Measurements from ENCODE around the gene DNAH7.
"Not testable (repeated sequence)": the region's sequence is repeated elsewhere in the genome, so short reads cannot be mapped to it uniquely, and the experiment has no call there.

DNAH7 gene

GRCh38 chr2:195923889-195924288 lies 144.7 kb downstream of the DNAH7 start:
- H3K27ac ChIP-seq, result no peak overlapping the region
- no peak for TF ChIP-seq CTCF (conservative IDR thresholded peaks at IDR 0.05)

- not testable (repeated sequence) for H3K27ac ChIP-seq
These were observed 151.5 kb downstream of the DNAH7 start for GRCh38 chr2:195917021-195917600.

- no peak overlapping the region for H3K27ac ChIP-seq
- no peak for TF ChIP-seq CTCF (conservative IDR thresholded peaks at IDR 0.05)
These were observed 156.6 kb downstream of the DNAH7 start for GRCh38 chr2:195912079-195912478.

DNA sequence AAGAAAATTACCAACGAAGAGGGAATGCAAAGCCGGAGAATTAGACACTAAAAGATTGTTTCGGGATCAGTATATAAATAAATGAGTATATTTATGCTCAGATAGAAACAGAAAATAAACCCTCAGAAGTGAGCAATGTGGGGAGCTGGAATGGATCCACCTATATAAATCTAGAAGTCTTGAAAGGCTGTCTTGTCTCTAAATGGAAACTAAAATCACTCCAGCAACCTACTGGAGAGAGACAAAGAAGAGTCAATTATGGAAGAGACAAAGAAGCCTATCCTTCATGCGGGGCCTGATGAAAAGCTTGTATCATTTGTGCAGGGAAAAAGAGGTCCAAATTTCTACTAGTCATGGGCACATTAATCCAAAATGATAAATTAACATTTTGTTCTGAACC lies 158.1 kb downstream of the DNAH7 start:
- no peak for TF ChIP-seq CTCF (conservative IDR thresholded peaks at IDR 0.05)
- H3K27ac ChIP-seq, result no peak overlapping the region

DNA sequence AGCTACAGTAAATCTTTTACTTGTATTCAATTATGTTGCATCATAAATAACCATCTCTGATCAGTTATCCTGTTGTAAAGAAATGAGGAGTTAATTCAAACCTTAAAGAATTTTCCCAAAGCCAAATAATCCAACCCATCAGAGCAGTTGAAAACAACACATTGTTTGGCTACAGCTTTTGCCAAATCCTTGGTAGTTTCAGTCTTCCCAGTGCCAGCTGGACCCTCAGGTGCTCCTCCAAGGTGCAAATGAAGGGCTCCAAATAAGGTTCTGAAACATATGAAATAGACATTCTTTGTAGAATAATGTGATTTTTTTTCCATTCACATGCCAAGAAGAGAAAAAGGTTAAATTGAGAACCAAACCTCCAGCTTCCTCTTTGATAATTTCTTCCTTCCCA lies 158.7 kb downstream of the DNAH7 start:
- TF ChIP-seq CTCF (conservative IDR thresholded peaks at IDR 0.05), result no peak
- no peak overlapping the region for H3K27ac ChIP-seq

GRCh38 chr2:195907474-195907873 lies 161.2 kb downstream of the DNAH7 start:
- TF ChIP-seq CTCF (conservative IDR thresholded peaks at IDR 0.05), result no peak
- no peak overlapping the region for H3K27ac ChIP-seq

DNA sequence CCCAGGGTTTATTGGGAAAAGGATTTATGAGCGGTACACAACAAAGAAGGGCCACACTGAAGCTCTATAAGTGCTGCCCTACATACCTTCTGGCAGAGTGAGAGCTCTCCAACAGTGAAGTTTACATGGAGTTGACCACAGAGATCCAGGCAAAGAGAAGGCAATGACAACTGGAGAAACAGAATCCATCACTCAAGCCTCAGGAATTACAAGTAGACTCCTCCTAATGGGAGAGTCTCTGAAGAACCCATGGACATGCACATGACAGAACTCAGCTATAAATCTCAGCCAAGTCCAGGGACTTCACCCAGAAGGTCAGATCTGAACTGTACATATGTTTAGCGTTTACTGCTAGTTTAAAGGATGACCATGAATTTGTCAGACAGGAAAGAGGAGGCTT lies 164.7 kb downstream of the DNAH7 start:
- no peak for TF ChIP-seq CTCF (conservative IDR thresholded peaks at IDR 0.05)
- H3K27ac ChIP-seq, result no peak overlapping the region

DNA sequence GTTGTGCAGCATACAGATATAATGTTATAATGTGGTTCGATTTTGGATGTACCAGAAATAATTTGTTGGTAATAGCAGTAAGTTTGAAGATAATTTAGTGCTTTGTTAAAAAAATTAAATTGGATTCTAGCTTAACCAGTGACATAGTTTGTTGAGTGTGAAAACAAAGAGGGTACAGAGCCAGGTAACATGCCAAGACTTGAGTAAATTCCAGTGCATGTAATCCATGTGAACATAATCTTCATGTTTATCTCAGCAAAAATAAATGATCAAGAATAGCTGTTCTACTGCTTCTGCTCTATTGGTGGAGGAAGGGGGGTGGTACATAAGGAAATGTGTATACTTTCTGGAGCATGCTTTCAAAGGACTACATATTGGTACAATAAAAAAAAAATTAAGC lies 165.8 kb downstream of the DNAH7 start:
- no peak for TF ChIP-seq CTCF (conservative IDR thresholded peaks at IDR 0.05)
- no peak overlapping the region for H3K27ac ChIP-seq
